RCC 7860 (cell line): ENCODE data around the gene WNT9A.

Experiments used
- DNase-seq: peaks from one replicate; pipeline ENCODE4 v3.0.0-alpha.2; 2015; ENCODE audit warnings: low spot score
- FAIRE-seq: peaks from 2 replicates; lab custom pipeline; 2012; peaks lifted over from hg19 to GRCh38; lab: Jason Lieb, UNC

The WNT9A gene

GRCh38 chr1:227925582-227926198 is 22.0 kb downstream of the WNT9A start:
- DNase-seq (no peak), FAIRE-seq (no peak)

GRCh38 chr1:227924833-227925574 is 22.7 kb downstream of the WNT9A start:
- FAIRE-seq (no peak), DNase-seq (no peak)

- FAIRE-seq = no peak
- no peak for DNase-seq
These were observed 23.4 kb downstream of the WNT9A start for GRCh38 chr1:227924168-227924832.

GRCh38 chr1:227923353-227924167 is 24.2 kb downstream of the WNT9A start:
- FAIRE-seq = no peak
- DNase-seq = no peak

- DNase-seq = no peak
These were observed 25.0 kb downstream of the WNT9A start for GRCh38 chr1:227922501-227923352.

GRCh38 chr1:227921461-227922185 is 26.1 kb downstream of the WNT9A start:
- FAIRE-seq (no peak), DNase-seq (no peak)

More at GRCh38 chr1:227922501-227923352, 25.0 kb downstream of the WNT9A start:
- FAIRE-seq = no peak

- no peak for FAIRE-seq
These were observed 26.8 kb downstream of the WNT9A start for GRCh38 chr1:227920896-227921295.

GRCh38 chr1:227920426-227920825 is 27.3 kb downstream of the WNT9A start:
- no peak for FAIRE-seq
- DNase-seq = no peak

More at GRCh38 chr1:227920896-227921295, 26.8 kb downstream of the WNT9A start:
- no peak for DNase-seq

GRCh38 chr1:227919906-227920305 is 27.8 kb downstream of the WNT9A start:
- FAIRE-seq = no peak

GRCh38 chr1:227918736-227919135 is 29.0 kb downstream of the WNT9A start:
- no peak for DNase-seq
- no peak for FAIRE-seq

More at GRCh38 chr1:227919906-227920305, 27.8 kb downstream of the WNT9A start:
- DNase-seq = no peak

- DNase-seq = no peak
- FAIRE-seq = no peak
These were observed 29.5 kb downstream of the WNT9A start for GRCh38 chr1:227918083-227918700.

GRCh38 chr1:227917081-227917950 is 30.4 kb downstream of the WNT9A start:
- FAIRE-seq = no peak
- no peak for DNase-seq

- FAIRE-seq = no peak
These were observed 31.1 kb downstream of the WNT9A start for GRCh38 chr1:227916655-227917054.

GRCh38 chr1:227915564-227916553 is 31.9 kb downstream of the WNT9A start:
- FAIRE-seq = no peak
- DNase-seq = no peak

More at GRCh38 chr1:227916655-227917054, 31.1 kb downstream of the WNT9A start:
- DNase-seq = no peak

GRCh38 chr1:227914801-227915563 is 32.8 kb downstream of the WNT9A start:
- DNase-seq = no peak

More at GRCh38 chr1:227914801-227915563, 32.8 kb downstream of the WNT9A start:
- no peak for FAIRE-seq
